GM12878 (cell line): ENCODE results near the gene IGFBP2. TPM values are rescaled to one million over a fixed set of nuclear protein-coding genes. Genes with fewer than 3 reads are reported as not detected.

Experiments
- ATAC-seq: fragments of 200-7000 bp; cut with Tn5 transposase; 3 replicates; pipeline ENCODE4 v1.9.1; 2020; ENCODE audit warnings: mild to moderate bottlenecking, moderate library complexity
- BruUV-seq: library from RNA; stranded (reverse); fragments of 400-500 nt; replicated peaks from 2 replicates; lab custom pipeline; 2021; lab: Mats Ljungman, UMichigan
- CTCF ChIA-PET: fragments of 300-600 bp; sonication (Branson Sonifier 250); formaldehyde crosslinking; extraction: SDS; loops from one replicate; lab custom pipeline; 2021; ENCODE audit warnings: inconsistent platforms; lab: Yijun Ruan, JAX
- POLR2A ChIA-PET: fragments of 350-600 bp; formaldehyde crosslinking; extraction: SDS; loops from one replicate; lab custom pipeline; 2021; ENCODE audit warnings: inconsistent platforms; lab: Charles Lee
- RAD21 ChIA-PET: fragments of 300-600 bp; sonication (Branson Sonifier 250); formaldehyde crosslinking; loops from one replicate; lab custom pipeline; 2023; ENCODE audit warnings: antibody characterized with exemption; ENCODE audit not compliant: unreplicated experiment; lab: Charles Lee
- SMC1A ChIA-PET: fragments of 300-600 bp; sonication (Branson Sonifier 250); formaldehyde crosslinking; loops from one replicate; lab custom pipeline; 2023; ENCODE audit not compliant: unreplicated experiment, uncharacterized antibody; lab: Charles Lee
- DNase-seq: peaks from one replicate; pipeline ENCODE4 v3.0.0-alpha.2; 2011; ENCODE audit warnings: low read depth, low spot score
- FAIRE-seq: peaks from 3 replicates; lab custom pipeline; 2011; peaks lifted over from hg19 to GRCh38; lab: Jason Lieb, UNC
- H2AFZ ChIP-seq: 2 replicates; pipeline ENCODE4 v1.6.0; 2011; ENCODE audit warnings: low read depth, low read length, control low read depth; ENCODE audit not compliant: control insufficient read depth
- H3K27ac ChIP-seq: 2 replicates; pipeline ENCODE4 v1.5.1; 2011; ENCODE audit warnings: control low read depth; ENCODE audit not compliant: control insufficient read depth, insufficient read depth
- H3K27me3 ChIP-seq, 2 experiments: replicated peaks in 1 of 2; 2 replicates each; pipeline versions ENCODE4 v1.6.0 to v1.6.1; 2011; ENCODE audit warnings: low read length in 1 of 2; ENCODE audit not compliant: control insufficient read depth in 2 of 2, insufficient read depth in 2 of 2
- H3K36me3 ChIP-seq, 2 experiments: 2 replicates each; pipeline ENCODE4 v1.5.1; 2011; ENCODE audit warnings: low read length in 1 of 2; ENCODE audit not compliant: control insufficient read depth in 2 of 2, insufficient read depth in 2 of 2
- H3K4me1 ChIP-seq: 2 replicates; pipeline ENCODE4 v1.6.1; 2011; ENCODE audit warnings: mild to moderate bottlenecking, low read length, moderate library complexity, mixed read lengths; ENCODE audit not compliant: control insufficient read depth, insufficient read depth
- H3K4me2 ChIP-seq: 2 replicates; pipeline ENCODE4 v1.6.0; 2011; ENCODE audit warnings: control low read depth; ENCODE audit not compliant: control insufficient read depth, insufficient read depth
- H3K4me3 ChIP-seq: fragments of 200-600 bp; sonication (generic); 2 replicates; pipeline ENCODE4 v1.5.1; 2016
- H3K79me2 ChIP-seq: 2 replicates; pipeline ENCODE4 v1.6.0; 2011; ENCODE audit warnings: low read length; ENCODE audit not compliant: control insufficient read depth, insufficient read depth
- H3K9ac ChIP-seq: 2 replicates; pipeline ENCODE4 v1.8.0; 2011; ENCODE audit warnings: low read length, control low read depth, mixed read lengths; ENCODE audit not compliant: control insufficient read depth, insufficient read depth
- H3K9me3 ChIP-seq: replicated peaks from 3 replicates; pipeline ENCODE4 v1.5.1; 2011; ENCODE audit warnings: mild to moderate bottlenecking, low read length; ENCODE audit not compliant: control insufficient read depth, insufficient read depth
- H4K20me1 ChIP-seq: 2 replicates; pipeline ENCODE4 v1.6.0; 2011; ENCODE audit not compliant: control insufficient read depth, insufficient read depth
- CREB1 ChIP-seq: IDR thresholded peaks from 2 replicates; pipeline ENCODE4 v1.6.1; 2012; ENCODE audit warnings: low read depth, mild to moderate bottlenecking, inconsistent platforms
- E2F8 ChIP-seq: fragments of 450-650 bp; IDR thresholded peaks from 2 replicates; pipeline ENCODE4 v1.6.1; 2018; ENCODE audit warnings: mild to moderate bottlenecking, low read depth, moderate library complexity; ENCODE audit not compliant: partially characterized antibody
- ETV6 ChIP-seq, 2 experiments: fragments of 450-650 bp in 1 of 2; IDR thresholded peaks in 1 of 2; conservative IDR thresholded peaks in 1 of 2; 2 replicates each; pipeline ENCODE4 v1.6.1; 2014; ENCODE audit warnings: antibody characterized with exemption in 1 of 2, borderline replicate concordance in 1 of 2, low read depth in 1 of 2, mild to moderate bottlenecking in 1 of 2, moderate library complexity in 1 of 2
- MEF2A ChIP-seq: IDR thresholded peaks from 2 replicates; pipeline ENCODE4 v1.6.1; 2011; ENCODE audit warnings: low read depth, mild to moderate bottlenecking, low read length, moderate library complexity; ENCODE audit not compliant: insufficient read depth
- NFYA ChIP-seq: IDR thresholded peaks from 2 replicates; pipeline ENCODE4 v1.6.1; 2011; ENCODE audit warnings: low read depth, mild to moderate bottlenecking, low read length, improper control_type of control experiment, borderline replicate concordance
- POU2F2 ChIP-seq: IDR thresholded peaks from 3 replicates; pipeline ENCODE4 v1.6.1; 2011; ENCODE audit warnings: low read depth, mild to moderate bottlenecking, low read length, borderline replicate concordance
- SMAD1 ChIP-seq: fragments of 450-650 bp; IDR thresholded peaks from 2 replicates; pipeline ENCODE4 v1.6.1; 2018; ENCODE audit warnings: mild to moderate bottlenecking, low read depth; ENCODE audit not compliant: partially characterized antibody
- SMARCA5 ChIP-seq: fragments of 450-650 bp; IDR thresholded peaks from 2 replicates; pipeline ENCODE4 v1.6.1; 2017; ENCODE audit warnings: mild to moderate bottlenecking
- STAT3 ChIP-seq: IDR thresholded peaks from 2 replicates; pipeline ENCODE4 v1.6.1; 2011; ENCODE audit warnings: low read depth, low read length, improper control_type of control experiment
- TARDBP ChIP-seq: IDR thresholded peaks from 2 replicates; pipeline ENCODE4 v1.6.1; 2016; ENCODE audit warnings: borderline replicate concordance
- TCF7 ChIP-seq: IDR thresholded peaks from 2 replicates; pipeline ENCODE4 v1.6.1; 2014; ENCODE audit warnings: antibody characterized with exemption, borderline replicate concordance
- ZBED1 ChIP-seq: IDR thresholded peaks from 2 replicates; pipeline ENCODE4 v1.6.1; 2016; ENCODE audit warnings: borderline replicate concordance
- WGBS: methylation state at CpG from one replicate; pipeline ENCODE4 v1.1.6; 2016; ENCODE audit warnings: low lambda C conversion rate; ENCODE audit not compliant: insufficient replicate concordance, insufficient coverage; ENCODE audit errors: missing lambda C conversion rate; 5-methylcytosine and 5-hydroxymethylcytosine counted together
- in situ Hi-C: fragments of 300-500 bp; cut with MboI; formaldehyde crosslinking; loops from 9 replicates; pipeline ENCODE4 v1.14.3; 2018; ENCODE audit warnings: mixed read lengths
- intact Hi-C: fragments of 100-400 bp; cut with micrococcal nuclease; formaldehyde crosslinking; loops from one replicate; pipeline ENCODE4 v1.14.2; 2022; ENCODE audit not compliant: unreplicated experiment
- polyA plus RNA-seq, 11 experiments: library from polyadenylated mRNA; depleted of rRNA in 4 of 11; unstranded in 6 of 11; stranded (reverse) in 5 of 11; fragments of >200 nt; fragmentation: Nextera tagmentation in 4 of 11; fragmentation: Illumina TruSeq in 1 of 11; extraction: Ambion mirVana in 4 of 11; extraction: Trizol in 1 of 11; gene quantifications; 1 replicate in 1 of 11; 2 replicates in 10 of 11; pipeline versions ENCODE4 v1.2.1 to v1.2.3, GENCODE V29; 2011 to 2016; ENCODE audit warnings: inconsistent platforms in 2 of 11, missing spikeins in 2 of 11, low read depth in 1 of 11
- total RNA-seq, 4 experiments: library from RNA; depleted of rRNA in 3 of 4; stranded (reverse); fragments of >200 nt in 3 of 4; fragmentation: Illumina TruSeq in 1 of 4; extraction: Trizol in 1 of 4; gene quantifications; 2 replicates each; pipeline versions ENCODE4 v1.2.1 to v1.2.3, GENCODE V29; 2013 to 2021
- TF ChIP-seq, protein P1 (sequence below): fragments of 450-650 bp; IDR thresholded peaks from 2 replicates; pipeline ENCODE4 v1.6.1; 2017; ENCODE audit warnings: mild to moderate bottlenecking, moderate library complexity
- TF ChIP-seq, protein P2 (sequence below): fragments of 150-350 bp; IDR thresholded peaks from 2 replicates; pipeline ENCODE4 v1.6.1; 2014; ENCODE audit warnings: mild to moderate bottlenecking, low read depth, low read length

The IGFBP2 gene
- total and polyA plus RNA-seq, 10 of the 15 experiments (the other 5 are each of a cell fraction or from before 2014, with no cell fraction given): 0.11 to 1.5 (median 0.38) TPM; not detected in 5

- ChIA-PET SMC1A (no interaction called here), CTCF (no interaction called here), RAD21 (no interaction called here), POLR2A (no interaction called here)
- DNase-seq (no peak), ATAC-seq (no peak), FAIRE-seq (no peak)
- Histone ChIP-seq H3K36me3 (no peaks in the 10 kb centered on the region), H2AFZ (no peak overlapping the region), H3K4me1 (no peaks in the 10 kb centered on the region), H3K9me3 (no peaks in the 10 kb centered on the region), H3K79me2 (no peaks in the 10 kb centered on the region), H3K9ac (no peak overlapping the region), H4K20me1 (no peaks in the 10 kb centered on the region), H3K4me3 (no peak overlapping the region), H3K27ac (no peak overlapping the region), H3K27me3 (peaks cover 8 to 11% of the 10 kb centered on the region in 2 experiments), H3K4me2 (no peak overlapping the region)
- no peak for TF ChIP-seq SMAD1
- no peak for TF ChIP-seq CREB1
- TF ChIP-seq TCF7: no peak
- no peak for TF ChIP-seq E2F8
- TF ChIP-seq, protein P1, sequence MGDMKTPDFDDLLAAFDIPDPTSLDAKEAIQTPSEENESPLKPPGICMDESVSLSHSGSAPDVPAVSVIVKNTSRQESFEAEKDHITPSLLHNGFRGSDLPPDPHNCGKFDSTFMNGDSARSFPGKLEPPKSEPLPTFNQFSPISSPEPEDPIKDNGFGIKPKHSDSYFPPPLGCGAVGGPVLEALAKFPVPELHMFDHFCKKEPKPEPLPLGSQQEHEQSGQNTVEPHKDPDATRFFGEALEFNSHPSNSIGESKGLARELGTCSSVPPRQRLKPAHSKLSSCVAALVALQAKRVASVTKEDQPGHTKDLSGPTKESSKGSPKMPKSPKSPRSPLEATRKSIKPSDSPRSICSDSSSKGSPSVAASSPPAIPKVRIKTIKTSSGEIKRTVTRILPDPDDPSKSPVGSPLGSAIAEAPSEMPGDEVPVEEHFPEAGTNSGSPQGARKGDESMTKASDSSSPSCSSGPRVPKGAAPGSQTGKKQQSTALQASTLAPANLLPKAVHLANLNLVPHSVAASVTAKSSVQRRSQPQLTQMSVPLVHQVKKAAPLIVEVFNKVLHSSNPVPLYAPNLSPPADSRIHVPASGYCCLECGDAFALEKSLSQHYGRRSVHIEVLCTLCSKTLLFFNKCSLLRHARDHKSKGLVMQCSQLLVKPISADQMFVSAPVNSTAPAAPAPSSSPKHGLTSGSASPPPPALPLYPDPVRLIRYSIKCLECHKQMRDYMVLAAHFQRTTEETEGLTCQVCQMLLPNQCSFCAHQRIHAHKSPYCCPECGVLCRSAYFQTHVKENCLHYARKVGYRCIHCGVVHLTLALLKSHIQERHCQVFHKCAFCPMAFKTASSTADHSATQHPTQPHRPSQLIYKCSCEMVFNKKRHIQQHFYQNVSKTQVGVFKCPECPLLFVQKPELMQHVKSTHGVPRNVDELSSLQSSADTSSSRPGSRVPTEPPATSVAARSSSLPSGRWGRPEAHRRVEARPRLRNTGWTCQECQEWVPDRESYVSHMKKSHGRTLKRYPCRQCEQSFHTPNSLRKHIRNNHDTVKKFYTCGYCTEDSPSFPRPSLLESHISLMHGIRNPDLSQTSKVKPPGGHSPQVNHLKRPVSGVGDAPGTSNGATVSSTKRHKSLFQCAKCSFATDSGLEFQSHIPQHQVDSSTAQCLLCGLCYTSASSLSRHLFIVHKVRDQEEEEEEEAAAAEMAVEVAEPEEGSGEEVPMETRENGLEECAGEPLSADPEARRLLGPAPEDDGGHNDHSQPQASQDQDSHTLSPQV: no peak
- no peak for TF ChIP-seq STAT3
- no peak for TF ChIP-seq SMARCA5
- TF ChIP-seq ZBED1: no peak
- TF ChIP-seq, protein P2, sequence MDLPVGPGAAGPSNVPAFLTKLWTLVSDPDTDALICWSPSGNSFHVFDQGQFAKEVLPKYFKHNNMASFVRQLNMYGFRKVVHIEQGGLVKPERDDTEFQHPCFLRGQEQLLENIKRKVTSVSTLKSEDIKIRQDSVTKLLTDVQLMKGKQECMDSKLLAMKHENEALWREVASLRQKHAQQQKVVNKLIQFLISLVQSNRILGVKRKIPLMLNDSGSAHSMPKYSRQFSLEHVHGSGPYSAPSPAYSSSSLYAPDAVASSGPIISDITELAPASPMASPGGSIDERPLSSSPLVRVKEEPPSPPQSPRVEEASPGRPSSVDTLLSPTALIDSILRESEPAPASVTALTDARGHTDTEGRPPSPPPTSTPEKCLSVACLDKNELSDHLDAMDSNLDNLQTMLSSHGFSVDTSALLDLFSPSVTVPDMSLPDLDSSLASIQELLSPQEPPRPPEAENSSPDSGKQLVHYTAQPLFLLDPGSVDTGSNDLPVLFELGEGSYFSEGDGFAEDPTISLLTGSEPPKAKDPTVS: no peak
- no peak for TF ChIP-seq ETV6 (conservative IDR thresholded peaks at IDR 0.05 in 1 of 2, IDR thresholded peaks at IDR 0.05 in 1 of 2; ENCODE audit: borderline replicate concordance in 1 of 2, low read depth in 1 of 2)
- no peak for TF ChIP-seq NFYA
- TF ChIP-seq TARDBP: no peak
- TF ChIP-seq POU2F2: no peak
- TF ChIP-seq MEF2A: no peak
- in situ Hi-C loops (no loop called here), intact Hi-C loops (no loop called here)
- WGBS: 55% methylated on average over 4 of the region's 4 CpGs
- no TSS peak for BruUV-seq
These were observed 3.4 kb upstream of the IGFBP2 start for GRCh38 chr2:216629784-216630183.
